H1 (cell line): ENCODE data around the gene TAS1R3. TPM values are rescaled to one million over a fixed set of nuclear protein-coding genes. Genes with fewer than 3 reads are reported as not detected.

Experiments used
- CTCF ChIA-PET: fragments of 300-600 bp; sonication (Branson Sonifier 250); formaldehyde crosslinking; loops from one replicate; lab custom pipeline; 2021; ENCODE audit not compliant: partially characterized antibody; lab: Charles Lee
- POLR2A ChIA-PET: fragments of 300-600 bp; sonication (Branson Sonifier 250); formaldehyde crosslinking; loops from one replicate; lab custom pipeline; 2021; ENCODE audit warnings: inconsistent platforms; ENCODE audit not compliant: partially characterized antibody; lab: Charles Lee
- DNase-seq, 2 experiments: peaks; one replicate each; pipeline versions ENCODE4 v3.0.0 to v3.0.0-alpha.2; 2010 to 2022; ENCODE audit warnings: low spot score in 2 of 2, low read depth in 1 of 2, mixed read lengths in 1 of 2
- FAIRE-seq: peaks from 2 replicates; lab custom pipeline; 2011; peaks lifted over from hg19 to GRCh38; lab: Jason Lieb, UNC
- H2AFZ ChIP-seq: 2 replicates; pipeline ENCODE4 v1.8.1; 2012; ENCODE audit warnings: low read length, inconsistent platforms
- H2AK5ac ChIP-seq: 2 replicates; pipeline ENCODE4 v1.6.1; 2013; ENCODE audit warnings: low read depth, low read length
- H2BK120ac ChIP-seq: replicated peaks from 2 replicates; pipeline ENCODE3; 2013; ENCODE audit warnings: low read depth, low read length, inconsistent platforms
- H2BK12ac ChIP-seq: 2 replicates; pipeline ENCODE4 v1.6.1; 2013; ENCODE audit warnings: low read depth, low read length
- H2BK15ac ChIP-seq: 2 replicates; pipeline ENCODE4 v1.6.1; 2013; ENCODE audit warnings: low read length
- H2BK20ac ChIP-seq: 2 replicates; pipeline ENCODE4 v1.6.1; 2013; ENCODE audit warnings: low read length
- H2BK5ac ChIP-seq: 2 replicates; pipeline ENCODE4 v1.6.1; 2013; ENCODE audit warnings: low read depth, low read length
- H3K14ac ChIP-seq: 2 replicates; pipeline ENCODE4 v1.6.1; 2013; ENCODE audit warnings: inconsistent platforms; ENCODE audit not compliant: insufficient read length
- H3K18ac ChIP-seq: 2 replicates; pipeline ENCODE4 v1.6.1; 2013; ENCODE audit warnings: low read length; ENCODE audit errors: extremely low read depth
- H3K23ac ChIP-seq: 2 replicates; pipeline ENCODE4 v1.6.1; 2013; ENCODE audit warnings: inconsistent platforms; ENCODE audit not compliant: insufficient read length
- H3K23me2 ChIP-seq: 2 replicates; pipeline ENCODE4 v1.6.1; 2013; ENCODE audit warnings: low read depth, low read length
- H3K27ac ChIP-seq: 2 replicates; pipeline ENCODE4 v1.6.1; 2011; ENCODE audit warnings: low read depth, low read length, inconsistent platforms
- H3K27me3 ChIP-seq, 4 experiments: replicated peaks in 1 of 4; 1 replicate in 1 of 4; 2 replicates in 3 of 4; pipeline versions ENCODE4 v1.6.1 to v1.8.1; 2011 to 2013; ENCODE audit warnings: low read length in 3 of 4, mild to moderate bottlenecking in 3 of 4, inconsistent platforms in 2 of 4, mixed read lengths in 2 of 4, moderate library complexity in 1 of 4; ENCODE audit not compliant: control insufficient read depth in 3 of 4, insufficient read depth in 3 of 4; ENCODE audit errors: extremely low read depth in 1 of 4
- H3K36me3 ChIP-seq, 4 experiments: 2 replicates each; pipeline versions ENCODE4 v1.6.1 to v1.8.1; 2011 to 2013; ENCODE audit warnings: mild to moderate bottlenecking in 4 of 4, low read length in 3 of 4, moderate library complexity in 2 of 4, control low read depth in 1 of 4, inconsistent platforms in 1 of 4; ENCODE audit not compliant: insufficient read depth in 4 of 4, control insufficient read depth in 2 of 4
- H3K4ac ChIP-seq: replicated peaks from 2 replicates; pipeline ENCODE3; 2013; ENCODE audit warnings: low read length, low read depth, mixed read lengths, inconsistent platforms; ENCODE audit not compliant: insufficient read length
- H3K4me1 ChIP-seq, 4 experiments: replicated peaks in 1 of 4; 1 replicate in 1 of 4; 2 replicates in 3 of 4; pipeline versions ENCODE4 v1.6.1 to v1.8.1; 2011 to 2013; ENCODE audit warnings: low read length in 3 of 4, inconsistent platforms in 2 of 4, mixed read lengths in 1 of 4; ENCODE audit not compliant: insufficient read depth in 4 of 4, control insufficient read depth in 3 of 4
- H3K4me2 ChIP-seq, 2 experiments: 2 replicates each; pipeline versions ENCODE4 v1.6.1 to v1.8.1; 2011 to 2013; ENCODE audit warnings: low read depth in 2 of 2, low read length in 2 of 2, control low read depth in 1 of 2, inconsistent platforms in 1 of 2, mild to moderate bottlenecking in 1 of 2; ENCODE audit not compliant: insufficient read depth in 1 of 2
- H3K4me3 ChIP-seq, 4 experiments: fragments of 200-600, 300-600 bp in 1 of 4; sonication (generic), shearing (Covaris generic), sonication (Bioruptor Twin) in 1 of 4; 2 replicates each; pipeline versions ENCODE4 v1.5.1 to v1.8.1; 2011 to 2016; ENCODE audit warnings: low read length in 4 of 4, low read depth in 3 of 4, control low read depth in 2 of 4, inconsistent platforms in 2 of 4, mild to moderate bottlenecking in 2 of 4, mixed read lengths in 1 of 4, moderate library complexity in 1 of 4; ENCODE audit not compliant: insufficient read depth in 2 of 4; ENCODE audit errors: extremely low read depth in 1 of 4
- H3K56ac ChIP-seq: replicated peaks from 2 replicates; pipeline ENCODE3; 2013; ENCODE audit warnings: low read depth, mild to moderate bottlenecking, mixed read lengths, low read length, inconsistent platforms; ENCODE audit not compliant: insufficient read length
- H3K79me1 ChIP-seq: 2 replicates; pipeline ENCODE4 v1.6.1; 2013; ENCODE audit warnings: low read depth, low read length, control low read depth
- H3K79me2 ChIP-seq, 2 experiments: 2 replicates each; pipeline versions ENCODE4 v1.6.1 to v1.8.1; 2012 to 2013; ENCODE audit warnings: low read length in 2 of 2, mild to moderate bottlenecking in 2 of 2, inconsistent platforms in 1 of 2; ENCODE audit not compliant: insufficient read depth in 2 of 2, control insufficient read depth in 1 of 2
- H3K9ac ChIP-seq, 4 experiments: replicated peaks in 1 of 4; 1 replicate in 1 of 4; 2 replicates in 3 of 4; pipeline versions ENCODE4 v1.6.1 to v1.8.1; 2011 to 2013; ENCODE audit warnings: low read depth in 3 of 4, low read length in 3 of 4, control low read depth in 2 of 4, mild to moderate bottlenecking in 2 of 4, moderate library complexity in 2 of 4, inconsistent platforms in 1 of 4; ENCODE audit errors: extremely low read depth in 1 of 4
- H3K9me3 ChIP-seq, 2 experiments: 2 replicates each; pipeline versions ENCODE4 v1.6.1 to v1.8.1; 2012 to 2013; ENCODE audit warnings: mild to moderate bottlenecking in 2 of 2, moderate library complexity in 2 of 2, control low read depth in 1 of 2, inconsistent platforms in 1 of 2, low read depth in 1 of 2, low read length in 1 of 2, mixed read lengths in 1 of 2; ENCODE audit not compliant: insufficient read depth in 2 of 2
- H4K20me1 ChIP-seq, 2 experiments: replicated peaks in 1 of 2; 2 replicates each; pipeline versions ENCODE3 to v1.8.1; 2011 to 2013; ENCODE audit warnings: inconsistent platforms in 2 of 2, low read length in 2 of 2, mild to moderate bottlenecking in 1 of 2; ENCODE audit not compliant: insufficient read depth in 2 of 2, control insufficient read depth in 1 of 2
- H4K5ac ChIP-seq: 2 replicates; pipeline ENCODE4 v1.6.1; 2013; ENCODE audit warnings: low read length, low read depth, mixed read lengths, inconsistent platforms; ENCODE audit not compliant: insufficient read length
- H4K8ac ChIP-seq: 2 replicates; pipeline ENCODE4 v1.8.0; 2013; ENCODE audit warnings: mild to moderate bottlenecking, moderate library complexity, low read length, inconsistent platforms; ENCODE audit not compliant: insufficient read depth; ENCODE audit errors: extremely low read depth
- H4K91ac ChIP-seq: replicated peaks from 2 replicates; pipeline ENCODE3; 2013; ENCODE audit warnings: low read length, mixed read lengths, inconsistent platforms; ENCODE audit not compliant: insufficient read length
- CHD2 ChIP-seq: IDR thresholded peaks from 2 replicates; pipeline ENCODE4 v1.6.1; 2012; ENCODE audit warnings: low read length, improper control_type of control experiment
- RBBP5 ChIP-seq: IDR thresholded peaks from 2 replicates; pipeline ENCODE4 v1.7.1; 2012; ENCODE audit warnings: low read depth, mild to moderate bottlenecking, inconsistent platforms, low read length, moderate library complexity, borderline replicate concordance
- SP1 ChIP-seq: IDR thresholded peaks from 2 replicates; pipeline ENCODE4 v1.6.1; 2011; ENCODE audit warnings: low read depth, low read length
- SRF ChIP-seq: IDR thresholded peaks from 2 replicates; pipeline ENCODE4 v1.6.1; 2011; ENCODE audit warnings: mild to moderate bottlenecking, low read depth, low read length, moderate library complexity
- TAF7 ChIP-seq: optimal IDR thresholded peaks from 2 replicates; pipeline ENCODE3; 2011; ENCODE audit warnings: low read depth, mild to moderate bottlenecking, inconsistent platforms, low read length, moderate library complexity, borderline replicate concordance
- TCF12 ChIP-seq: IDR thresholded peaks from 2 replicates; pipeline ENCODE4 v1.6.1; 2011; ENCODE audit warnings: low read depth, mild to moderate bottlenecking, low read length
- WGBS, 2 experiments: shearing (Covaris generic) in 1 of 2; methylation state at CpG; one replicate each; pipeline versions ENCODE4 v1.1.6 to v1.1.7; 2013 to 2015; ENCODE audit warnings: low lambda C conversion rate in 2 of 2, mixed read lengths in 2 of 2, inconsistent platforms in 1 of 2, low coverage in 1 of 2, missing lambda C conversion rate in 1 of 2; ENCODE audit not compliant: insufficient replicate concordance in 2 of 2, insufficient coverage in 1 of 2, insufficient read length in 1 of 2; ENCODE audit errors: extremely low coverage in 1 of 2, missing lambda C conversion rate in 1 of 2; 5-methylcytosine and 5-hydroxymethylcytosine counted together
- polyA plus RNA-seq, 7 experiments: library from polyadenylated mRNA; depleted of rRNA in 3 of 7; stranded (reverse) in 5 of 7; unstranded in 2 of 7; fragments of >200 nt in 5 of 7; fragments of 200-250 nt in 2 of 7; gene quantifications; 1 replicate in 5 of 7; 2 replicates in 1 of 7; 4 replicates in 1 of 7; pipeline versions ENCODE4 v1.2.1 to v1.2.3, GENCODE V29; 2011 to 2013; ENCODE audit warnings: missing spikeins in 2 of 7, mixed read lengths in 2 of 7
- total RNA-seq: library from RNA; stranded (reverse); fragmentation: NEBNext Ultra II Directional; extraction: Animal tissue kit (Norgen Biotek cat#: 25700); gene quantifications from 2 replicates; pipeline ENCODE4 v1.2.1, GENCODE V29; 2021

Gene TAS1R3
- total and polyA plus RNA-seq, 2 of the 8 experiments (the other 6 are each of a cell fraction or from before 2014, with no cell fraction given) = 0.03 to 0.19 TPM

DNA sequence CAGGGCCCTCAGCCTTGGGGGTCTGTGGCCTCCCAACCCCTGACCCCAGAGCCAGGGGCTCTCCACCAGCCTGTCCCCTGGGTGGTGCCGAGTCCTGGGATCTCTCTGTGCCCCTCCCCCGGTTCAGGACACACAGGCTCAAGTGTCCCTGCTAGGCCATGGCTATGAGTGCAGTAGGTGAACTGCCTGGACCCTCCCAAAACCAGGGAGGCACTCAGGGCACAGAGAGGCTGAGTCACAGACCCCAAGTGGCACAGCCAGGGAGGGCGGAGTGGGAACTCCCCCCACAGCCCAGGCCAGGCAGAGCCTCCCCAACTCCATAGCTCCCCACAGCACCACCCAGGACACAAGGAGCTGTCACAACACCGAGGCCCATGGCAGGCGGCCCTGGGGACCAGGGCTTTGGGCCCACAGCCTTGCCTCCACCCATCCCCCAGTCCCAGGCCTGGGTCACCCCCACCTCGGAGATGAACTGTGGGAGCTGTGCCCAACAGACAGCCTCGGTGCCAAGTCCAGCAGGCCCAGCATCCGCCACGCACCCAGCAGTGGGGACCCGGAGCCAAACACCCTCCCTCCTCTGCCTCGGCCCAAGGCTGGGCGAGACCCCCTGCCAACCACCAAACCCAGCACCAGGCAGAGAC, 14.9 kb downstream of the TAS1R3 start:
- DNase-seq = no peak
- H3K79me2 ChIP-seq = peaks cover 0 to 28% of the 10 kb centered on the region in 2 experiments; a peak in 3 of 4 replicates
- H4K91ac ChIP-seq = no peak overlapping the region
- no peak overlapping the region for H3K27ac ChIP-seq
- H2BK5ac ChIP-seq = no peak overlapping the region
- no peak overlapping the region for H3K14ac ChIP-seq
- no peak overlapping the region for H2AK5ac ChIP-seq
- H3K23ac ChIP-seq = no peak overlapping the region
- no peak overlapping the region for H3K18ac ChIP-seq
- no peak overlapping the region for H3K9ac ChIP-seq
- H2BK15ac ChIP-seq = no peak overlapping the region
- peaks cover 21% of the 10 kb centered on the region for H3K79me1 ChIP-seq
- FAIRE-seq = no peak
- H3K23me2 ChIP-seq = peaks cover 12% of the 10 kb centered on the region; the same call in 1 of the 2 replicates
- ChIA-PET POLR2A (interaction anchor here (0.9 to 3.1 kb wide), 11 partner anchors 8 to 118 kb away, joined by 3 to 12 read pairs (median 3); partner anchors contain the start of genes AURKAIP1, CCNL2 and TAS1R3), CTCF (interaction anchor here (0.6 to 4.4 kb wide), 8 partner anchors 8 to 158 kb away, joined by 3 to 34 read pairs (median 4); no protein-coding TSS in a partner anchor)
- H3K36me3 ChIP-seq = peaks cover 0 to 10% (median 6%) of the 10 kb centered on the region in 4 experiments; a peak in 5 of 8 replicates
- no peaks in the 10 kb centered on the region for H3K27me3 ChIP-seq
- no peak overlapping the region for H2AFZ ChIP-seq
- no peak overlapping the region for H2BK120ac ChIP-seq
- peaks cover 16 to 40% of the 10 kb centered on the region in 2 experiments for H4K20me1 ChIP-seq
- H3K4me1 ChIP-seq = peaks cover 0 to 16% (median 9%) of the 10 kb centered on the region in 4 experiments; a peak in 5 of 7 replicates
- no peak overlapping the region for H3K56ac ChIP-seq
- H2BK12ac ChIP-seq = no peak overlapping the region
- no peak overlapping the region for H4K5ac ChIP-seq
- 92% methylated on average over 12 of the region's 12 CpGs; no CpG with 5 or more reads in 1 of the 2 experiments for WGBS, 2 experiments
- no peak overlapping the region for H3K4me2 ChIP-seq
- no peak overlapping the region for H2BK20ac ChIP-seq
- H3K4ac ChIP-seq = no peak overlapping the region
- no peak overlapping the region for H3K4me3 ChIP-seq
- TF ChIP-seq TCF12 = no peak
- TF ChIP-seq RBBP5 = no peak
- TF ChIP-seq CHD2 = no peak
- TF ChIP-seq SP1 = no peak
- no peak for TF ChIP-seq TAF7
- TF ChIP-seq SRF = no peak
- peak overlapping the region; percentile 16 for H4K8ac ChIP-seq
- peaks cover 0 to 1% of the 10 kb centered on the region in 2 experiments; a peak in 1 of 4 replicates for H3K9me3 ChIP-seq
